HG02852 (cell line): Measurements from ENCODE around the gene C3orf52.

Experiments
- ATAC-seq: cut with Tn5 transposase; IDR thresholded peaks from one replicate; pipeline ENCODE4 v1.9.1; 2021; ENCODE audit warnings: mild to moderate bottlenecking, moderate library complexity; ENCODE audit not compliant: unreplicated experiment

C3orf52 gene

DNA sequence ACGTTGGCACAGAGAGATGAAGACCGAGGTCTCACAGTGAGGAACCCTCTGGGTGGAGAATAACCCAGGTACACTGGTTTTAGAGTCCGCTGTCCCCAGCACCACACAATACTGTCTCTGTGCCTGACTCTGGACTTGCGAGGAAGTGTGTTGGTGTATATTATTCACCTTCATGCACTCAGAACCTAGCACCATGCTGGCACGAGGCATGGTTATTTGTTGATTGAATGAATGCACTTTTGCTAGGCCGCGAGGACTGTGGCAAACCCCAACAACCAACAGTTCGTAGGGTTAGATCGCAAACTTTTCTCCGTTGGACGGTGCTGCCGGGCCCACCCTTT lies 484 bp upstream of the C3orf52 start:
- no peak for ATAC-seq

DNA sequence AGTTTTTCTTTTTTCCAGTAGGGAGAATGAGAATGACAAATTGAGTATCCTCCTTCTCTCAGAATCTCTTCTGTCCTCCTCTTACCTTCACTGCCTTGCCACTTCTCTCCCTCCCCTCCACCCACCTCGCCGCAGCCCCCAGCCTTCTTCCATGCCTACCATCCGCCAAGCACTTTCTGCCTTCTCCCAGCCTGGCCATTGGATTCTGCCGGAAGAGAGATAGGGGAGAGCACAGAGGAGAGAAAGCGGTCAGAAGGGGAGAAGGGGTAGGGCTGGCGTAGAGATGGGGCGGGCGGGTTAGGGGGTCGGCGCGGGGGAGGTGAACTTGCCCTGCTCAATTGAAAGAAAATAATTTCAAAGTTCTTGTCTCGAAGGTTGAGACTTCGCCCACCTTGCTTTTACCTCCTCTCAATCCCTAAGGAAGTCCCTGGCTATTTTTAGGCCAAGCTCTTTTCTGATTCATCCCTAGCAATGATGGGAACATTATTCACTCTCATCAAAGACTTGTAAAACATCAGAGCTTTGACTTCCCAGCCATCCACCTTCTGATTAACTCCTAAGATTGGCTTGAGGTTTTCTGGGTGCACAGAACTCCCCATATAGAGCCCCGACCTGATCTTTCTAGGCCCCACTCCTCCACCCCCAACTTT lies 811 bp downstream of the C3orf52 start:
- ATAC-seq, result no peak

DNA sequence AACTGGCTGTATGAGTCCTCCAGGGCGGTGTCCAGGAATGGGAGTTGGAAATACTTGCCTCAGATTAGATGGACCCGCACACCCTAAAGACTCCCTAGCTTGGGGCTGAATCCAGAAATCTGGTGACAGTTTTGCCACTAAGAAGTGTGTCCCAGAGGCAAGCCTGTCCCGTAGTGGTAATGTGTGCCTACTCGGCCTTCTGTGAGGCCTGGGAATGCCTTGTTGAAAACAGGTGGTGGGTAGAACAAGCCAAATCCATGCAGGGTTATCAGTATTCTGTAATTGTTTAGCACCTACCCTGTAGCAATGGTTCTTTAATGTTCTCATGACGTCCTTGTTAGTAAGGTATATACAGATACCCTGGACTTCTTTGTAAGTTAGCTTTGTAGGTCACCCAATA lies 1.6 kb downstream of the C3orf52 start:
- no peak for ATAC-seq

DNA sequence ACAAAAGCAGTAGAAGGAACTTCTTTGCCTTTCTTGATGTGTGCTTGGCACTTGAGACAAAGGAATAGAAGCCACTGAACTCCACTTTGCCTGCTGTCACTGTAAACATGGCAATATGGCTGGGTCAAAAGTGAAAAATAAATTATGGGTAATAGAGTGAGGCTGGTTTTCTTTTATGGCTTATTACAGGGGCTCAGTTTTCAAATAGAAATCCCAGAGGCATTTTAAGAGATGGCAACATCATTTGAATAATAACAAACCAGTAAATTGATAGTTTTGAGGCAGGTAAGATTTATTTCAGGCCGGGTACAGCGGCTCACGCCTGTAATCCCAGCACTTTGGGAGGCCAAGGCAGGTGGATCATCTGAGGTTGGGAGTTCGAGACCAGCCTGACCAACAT lies 2.8 kb downstream of the C3orf52 start:
- ATAC-seq, result no peak

DNA sequence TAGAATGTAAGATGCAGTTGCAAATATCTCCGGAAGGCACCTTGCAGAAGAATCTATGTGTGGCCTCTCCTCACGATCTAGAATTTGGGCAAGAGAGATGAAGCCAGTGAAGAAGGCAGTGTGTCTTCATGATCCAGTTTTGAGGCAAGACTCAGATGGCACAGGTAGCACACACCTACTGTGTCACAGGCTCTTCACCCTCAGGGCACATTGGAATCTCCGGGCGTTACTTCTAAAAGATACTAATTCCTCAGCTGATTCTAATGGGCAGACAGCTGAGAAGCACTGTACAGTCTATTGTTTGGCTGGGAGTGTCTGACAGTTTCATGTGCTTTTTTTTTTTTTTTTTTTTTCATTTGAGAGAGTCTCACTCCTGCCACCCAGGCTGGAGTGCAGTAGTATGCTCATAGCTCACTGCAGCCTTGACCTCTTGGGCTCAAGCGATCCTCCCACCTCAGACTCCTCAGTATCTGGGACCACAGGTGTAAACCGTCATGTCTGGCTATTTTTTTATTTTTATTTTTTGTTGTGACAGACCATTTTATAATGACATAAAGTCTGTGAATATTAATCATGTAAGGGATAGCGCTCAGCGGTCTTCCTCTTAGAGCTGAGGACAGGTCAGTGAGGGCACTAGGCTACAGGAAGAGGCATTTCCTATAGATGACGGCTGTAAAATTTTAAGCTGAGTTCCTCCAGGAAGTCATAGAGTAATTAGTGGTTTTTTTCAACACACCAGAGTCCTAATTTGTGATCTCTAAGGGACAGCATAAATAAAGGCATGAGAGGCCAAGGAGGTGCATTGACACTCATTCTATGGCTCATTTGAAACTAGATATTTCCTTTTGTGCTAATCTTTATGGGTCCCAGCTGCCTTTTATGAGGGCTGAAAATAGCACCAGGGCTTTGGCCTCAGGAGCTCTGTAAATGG lies 4.0 kb downstream of the C3orf52 start:
- ATAC-seq, result no peak

DNA sequence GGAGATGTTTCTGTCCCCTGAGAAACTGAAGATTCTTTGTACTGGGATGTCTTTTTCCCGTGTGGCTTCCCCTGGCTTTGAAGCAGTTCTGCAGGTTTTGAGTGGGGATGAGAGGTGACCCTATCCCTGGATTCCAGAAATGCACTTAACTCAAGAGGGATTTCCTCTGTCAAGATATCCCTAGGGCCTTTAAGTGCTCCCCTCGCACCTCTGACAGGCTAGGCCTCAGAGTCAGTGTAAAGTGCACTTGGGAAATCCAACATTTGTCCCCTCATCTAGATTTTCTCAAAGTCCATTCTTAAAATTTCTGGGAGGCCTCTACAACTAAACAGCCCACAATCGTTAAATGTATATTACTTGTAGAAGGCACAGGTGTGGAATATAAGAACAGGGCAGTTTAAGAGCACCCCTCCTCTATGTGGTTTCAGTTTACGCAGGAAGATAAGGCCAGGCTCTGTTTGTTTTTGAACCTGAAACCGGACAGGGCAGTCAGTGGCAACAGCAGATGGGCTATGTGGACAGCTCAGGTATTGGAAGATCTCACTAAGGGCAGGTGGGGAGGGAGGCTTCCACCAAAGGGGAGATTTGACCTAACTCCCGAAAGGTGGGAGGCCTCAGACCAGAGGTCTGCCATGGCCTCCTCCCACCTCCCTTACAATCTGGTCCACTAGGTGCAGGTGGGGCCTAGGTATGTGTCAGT lies 4.8 kb downstream of the C3orf52 start:
- no peak for ATAC-seq

DNA sequence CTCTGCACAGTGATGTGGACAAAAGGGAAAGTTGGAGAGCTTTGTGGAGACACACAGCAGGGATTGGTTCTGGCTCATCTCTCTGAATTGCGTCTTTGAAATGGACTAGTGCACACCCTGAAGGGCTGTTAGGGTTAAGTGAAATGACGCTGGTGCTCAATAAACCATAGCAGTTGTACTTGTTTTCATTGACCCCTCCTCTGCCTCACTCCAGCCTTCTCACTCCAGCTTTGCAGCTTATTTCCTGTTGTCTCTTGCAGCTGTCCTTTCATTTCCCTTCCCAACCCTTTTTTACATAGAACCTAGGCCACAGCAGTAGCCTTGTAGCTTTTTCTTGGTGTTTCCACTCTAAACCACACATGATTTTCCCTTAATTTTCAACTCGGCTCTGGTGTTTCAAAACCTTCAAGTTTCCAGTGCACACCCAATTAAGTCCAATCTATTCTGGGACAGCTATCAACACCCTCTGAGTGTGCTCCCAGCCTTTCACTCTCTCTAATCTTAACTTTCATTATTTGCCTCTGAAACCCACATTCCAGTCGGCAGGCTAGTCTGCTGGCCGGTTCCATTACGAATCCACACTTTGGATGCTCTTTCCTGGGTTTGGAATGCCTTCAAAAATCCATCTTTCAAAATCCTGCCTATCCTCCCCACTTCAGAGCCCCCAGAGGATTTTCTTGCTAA lies 6.4 kb downstream of the C3orf52 start:
- ATAC-seq, result no peak

DNA sequence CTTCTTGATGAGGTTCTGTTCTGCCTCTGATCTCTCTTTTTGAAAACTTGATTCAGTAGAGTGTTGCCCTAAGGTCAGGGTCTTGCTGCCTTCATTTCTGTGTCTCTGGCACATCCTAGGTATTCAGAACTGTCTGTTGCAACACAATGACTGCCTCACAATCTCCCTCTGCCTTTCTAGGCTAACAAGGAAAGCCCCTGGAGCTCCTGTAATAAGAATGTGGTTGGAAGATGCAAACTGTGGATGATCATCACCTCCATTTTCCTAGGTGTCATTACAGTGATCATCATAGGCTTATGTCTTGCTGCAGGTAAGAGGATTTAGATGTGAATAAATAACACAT lies 7.0 kb downstream of the C3orf52 start:
- no peak for ATAC-seq

DNA sequence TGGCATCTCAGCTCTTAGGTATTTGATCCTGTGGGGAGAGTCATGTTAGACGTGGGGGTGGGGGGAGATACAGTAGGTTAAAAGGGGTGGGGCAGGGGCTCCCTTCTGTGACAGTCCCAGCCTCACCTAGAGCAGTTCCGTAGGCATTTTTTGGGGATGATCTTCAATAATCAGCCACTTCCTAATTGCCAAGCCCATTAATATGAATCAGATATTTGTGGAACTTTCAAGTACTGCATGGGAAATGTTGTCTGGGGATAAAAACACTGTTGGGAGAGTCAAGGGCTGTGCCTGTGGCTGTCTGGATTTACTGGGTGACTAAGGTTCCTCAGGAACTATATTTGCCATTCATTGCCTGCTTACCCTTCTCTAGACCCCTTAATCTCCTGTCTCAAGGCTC lies 9.5 kb downstream of the C3orf52 start:
- no peak for ATAC-seq

DNA sequence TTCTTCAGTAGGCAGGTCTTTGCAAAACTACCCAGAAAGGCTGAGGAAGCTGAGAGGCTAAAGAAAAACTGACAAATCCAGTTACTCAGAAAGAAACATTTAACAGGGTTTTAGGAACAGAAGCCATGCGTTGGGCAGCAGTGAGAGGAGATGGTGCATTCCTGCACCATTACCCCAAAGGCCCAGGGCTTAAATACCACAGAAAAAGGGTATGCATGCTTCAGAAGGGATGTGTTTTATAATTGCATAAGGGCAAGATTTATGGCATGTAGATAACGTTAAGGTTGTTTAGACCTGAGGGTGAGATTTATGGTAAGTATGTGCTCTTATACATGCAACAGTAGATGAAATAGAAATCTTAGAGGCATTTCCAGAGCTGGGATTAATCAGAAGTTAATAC lies 10.0 kb downstream of the C3orf52 start:
- ATAC-seq, result no peak

DNA sequence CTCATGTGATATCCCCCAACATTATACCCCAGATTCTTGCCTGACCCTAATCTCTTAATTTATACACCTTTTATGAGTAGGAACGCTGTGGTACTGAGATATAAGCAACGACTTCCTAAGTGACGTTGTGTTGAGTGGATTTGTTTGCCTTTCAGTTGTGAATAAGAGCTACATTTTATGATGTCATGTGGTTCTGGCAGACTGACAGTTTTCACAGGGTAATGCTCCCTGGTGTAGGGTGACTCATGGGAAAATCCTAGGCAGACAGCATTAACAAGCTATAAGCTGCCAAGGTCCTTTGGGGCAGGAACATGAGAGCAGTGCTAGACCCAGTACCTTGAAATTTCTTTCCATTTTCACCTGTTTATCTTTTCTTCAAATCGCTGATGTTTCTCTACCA lies 11.2 kb downstream of the C3orf52 start:
- ATAC-seq, result no peak

DNA sequence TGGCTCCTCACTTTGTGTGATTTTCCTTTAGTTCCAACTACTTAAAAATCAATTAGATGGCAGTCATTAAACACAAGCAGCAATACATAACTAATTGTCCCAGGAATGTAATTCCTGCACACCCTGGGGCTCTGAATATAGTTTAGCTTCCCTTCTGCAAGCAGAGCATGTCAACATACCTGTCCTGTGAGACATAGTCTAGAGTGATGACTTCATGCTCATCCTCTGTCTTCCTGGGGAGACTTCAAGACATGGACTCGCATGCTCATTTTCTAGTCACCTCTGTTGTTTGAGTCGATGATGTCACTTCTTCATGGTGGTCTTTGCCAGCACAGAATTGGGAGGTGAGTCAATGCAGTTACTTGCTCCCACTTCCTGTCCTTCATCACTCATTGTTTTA lies 15.7 kb downstream of the C3orf52 start:
- no peak for ATAC-seq

DNA sequence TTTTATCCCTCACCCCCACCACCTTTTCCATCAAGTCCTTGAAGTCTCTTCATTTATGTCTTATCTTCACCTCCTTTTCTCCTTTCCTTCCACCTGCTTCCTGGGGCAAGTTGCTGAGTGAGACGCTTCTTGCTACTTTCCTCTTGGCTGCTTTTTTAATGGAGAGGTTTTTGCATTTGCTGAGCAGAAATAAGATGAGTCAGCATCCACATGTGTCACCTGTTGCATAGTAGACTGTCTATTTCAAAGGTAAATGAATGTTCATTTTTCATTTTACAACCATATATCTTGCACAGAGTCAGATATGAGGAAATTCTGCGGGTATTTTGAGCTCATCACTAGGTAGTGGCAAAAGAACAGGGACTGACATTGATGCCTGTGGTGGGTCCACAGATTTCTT lies 18.6 kb downstream of the C3orf52 start:
- ATAC-seq, result no peak

DNA sequence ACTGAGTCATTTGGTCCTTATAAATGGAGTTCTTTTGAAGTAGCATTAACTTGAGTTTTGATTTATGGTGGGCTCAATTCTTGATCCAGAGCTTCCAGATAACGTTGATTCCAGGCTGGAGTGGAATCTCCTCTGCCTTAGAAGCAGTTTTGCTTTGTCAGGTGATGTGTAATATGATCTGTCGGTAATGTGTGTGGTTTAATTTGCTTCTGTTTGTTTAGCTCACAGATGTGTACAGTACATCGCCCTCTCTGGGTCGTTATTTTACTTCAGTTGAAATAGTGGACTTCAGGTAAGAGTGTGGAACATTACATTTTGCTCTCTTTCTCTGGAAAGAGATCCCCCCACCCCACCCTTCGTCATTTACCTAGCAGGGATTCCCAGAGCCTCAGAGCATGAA lies 23.1 kb downstream of the C3orf52 start:
- ATAC-seq, result no peak

DNA sequence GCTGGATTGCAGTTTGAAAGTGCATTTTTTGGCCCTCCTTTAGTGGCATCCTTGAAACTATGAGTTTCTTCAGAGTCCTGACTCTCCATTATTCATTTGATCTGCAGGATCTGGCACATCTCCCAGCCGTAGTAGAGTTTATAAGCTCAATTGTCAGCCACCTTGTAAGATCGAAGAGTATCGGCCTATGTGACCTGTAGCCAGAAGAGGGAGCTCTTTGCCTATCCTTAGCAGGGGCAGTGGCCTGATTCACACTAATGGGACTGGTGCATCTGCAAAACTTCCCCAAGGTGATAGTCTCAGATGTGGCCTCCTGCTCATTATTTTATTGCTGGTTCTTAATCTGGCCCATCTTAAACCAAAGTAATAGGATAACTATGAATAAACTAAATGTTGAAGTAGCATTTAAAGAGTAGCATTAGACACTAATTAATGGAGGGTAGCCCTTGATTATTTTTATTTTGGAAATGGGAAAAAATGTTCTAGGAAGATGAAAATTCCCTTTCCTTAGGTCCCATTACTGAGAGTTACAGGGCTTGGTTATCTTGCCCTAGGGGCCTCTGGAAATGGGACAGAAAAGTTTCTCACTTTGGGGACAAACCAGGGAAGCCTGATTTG lies 25.7 kb downstream of the C3orf52 start:
- peak; percentile 58 for ATAC-seq

DNA sequence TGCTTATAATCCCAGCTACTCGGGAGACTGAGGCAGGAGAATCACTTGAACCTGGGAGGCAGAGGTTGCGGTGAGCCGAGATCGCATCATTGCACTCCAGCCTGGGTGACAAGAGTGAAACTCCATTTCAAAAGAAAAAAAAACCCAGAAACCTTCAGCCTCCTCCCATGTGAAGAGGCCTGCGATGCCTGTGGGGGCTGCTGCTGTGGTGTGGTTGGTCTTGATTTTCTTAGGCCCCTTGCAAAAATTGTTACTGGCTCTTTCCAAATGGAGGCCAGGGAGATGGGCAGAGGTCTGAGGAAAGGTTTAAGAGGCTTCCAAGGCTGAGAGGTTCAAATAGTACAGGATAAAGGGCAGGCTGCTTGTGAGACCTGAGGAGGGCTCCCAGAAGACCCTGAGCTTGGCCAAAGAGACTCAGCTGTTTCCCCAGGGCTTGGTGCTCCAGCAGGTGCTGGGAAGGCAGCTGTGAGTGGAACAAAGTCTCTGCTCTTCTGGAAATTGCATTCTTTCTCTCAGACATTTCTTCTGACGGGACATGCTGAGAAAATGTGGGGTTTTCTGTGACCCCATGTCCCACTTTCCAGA lies 28.5 kb downstream of the C3orf52 start:
- ATAC-seq, result peak; percentile 33

DNA sequence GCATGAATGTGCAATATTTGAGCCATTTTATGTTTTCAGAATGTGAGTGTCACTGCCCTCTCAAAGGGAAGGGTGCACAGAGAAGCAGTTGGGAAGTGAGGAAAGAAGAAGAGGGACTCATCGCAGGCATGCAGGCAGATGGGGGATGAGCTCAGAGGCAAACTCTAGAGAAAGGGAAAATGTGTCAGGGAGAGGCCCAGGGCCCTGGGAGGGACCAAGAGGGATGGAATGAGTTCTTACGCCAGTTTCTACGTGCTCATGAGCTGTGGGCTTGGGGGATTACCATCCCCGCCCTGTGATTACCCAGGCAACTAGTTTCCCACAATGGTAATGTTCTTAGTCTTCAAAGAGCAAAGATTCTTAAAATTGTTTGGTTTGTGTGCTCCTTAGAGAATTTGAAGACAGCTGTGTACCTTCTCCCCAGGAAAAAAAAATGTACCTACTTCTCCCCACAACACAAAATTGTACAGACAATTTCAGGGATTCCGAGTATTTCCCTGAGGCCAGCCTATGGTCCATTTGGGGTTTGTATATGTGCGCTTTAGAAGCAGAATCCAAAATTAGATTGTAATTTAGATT lies 29.1 kb downstream of the C3orf52 start:
- peak; percentile 43 for ATAC-seq

DNA sequence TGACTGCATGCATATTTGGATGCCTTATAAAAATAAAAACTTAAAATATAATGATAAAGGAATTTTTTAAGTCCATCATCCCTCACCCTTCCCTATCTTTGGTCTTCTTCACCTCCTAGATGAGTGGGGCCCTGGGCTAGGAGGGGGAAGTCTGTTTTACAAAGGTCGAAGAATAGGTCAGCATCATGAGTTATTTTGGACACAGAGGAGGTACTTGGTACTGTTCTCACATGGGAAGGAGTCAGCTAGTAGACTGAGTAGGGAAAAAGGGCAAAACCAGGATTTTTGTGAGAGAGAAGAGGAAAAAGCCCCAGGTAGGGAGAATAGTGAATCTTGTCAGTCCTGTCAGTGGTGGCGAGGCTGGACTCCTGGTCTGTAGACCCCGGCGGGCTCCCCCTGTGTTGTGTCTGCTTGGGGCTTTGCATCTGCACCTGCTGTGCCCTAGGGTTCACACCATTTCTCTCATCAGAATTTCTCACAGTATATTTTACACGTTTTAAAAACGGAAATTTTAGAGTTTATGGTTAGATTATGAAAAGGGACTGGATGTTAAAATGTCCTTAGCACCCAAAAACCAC lies 29.7 kb downstream of the C3orf52 start:
- no peak for ATAC-seq

DNA sequence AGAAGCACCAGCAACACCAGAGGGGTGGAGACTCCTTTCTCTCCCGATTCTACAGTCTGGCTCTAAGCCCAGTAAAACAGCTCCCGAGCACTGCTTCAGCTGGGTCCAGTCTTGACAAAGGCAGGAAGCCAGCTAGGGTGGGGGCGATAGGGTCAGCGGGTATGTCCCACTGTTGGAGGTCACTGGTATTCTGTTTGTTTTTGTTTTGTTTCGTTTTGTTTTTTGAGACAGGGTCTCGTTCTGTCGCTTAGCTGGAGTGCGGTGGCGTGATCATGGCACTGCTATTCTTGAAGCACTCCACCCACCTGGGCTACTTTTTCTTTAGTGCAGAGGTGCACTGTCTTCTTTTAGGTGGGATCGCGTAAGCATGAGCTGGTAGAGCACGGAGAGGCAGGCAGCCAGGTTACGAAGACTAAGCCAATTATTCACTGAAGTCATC lies 30.6 kb downstream of the C3orf52 start:
- ATAC-seq, result no peak

DNA sequence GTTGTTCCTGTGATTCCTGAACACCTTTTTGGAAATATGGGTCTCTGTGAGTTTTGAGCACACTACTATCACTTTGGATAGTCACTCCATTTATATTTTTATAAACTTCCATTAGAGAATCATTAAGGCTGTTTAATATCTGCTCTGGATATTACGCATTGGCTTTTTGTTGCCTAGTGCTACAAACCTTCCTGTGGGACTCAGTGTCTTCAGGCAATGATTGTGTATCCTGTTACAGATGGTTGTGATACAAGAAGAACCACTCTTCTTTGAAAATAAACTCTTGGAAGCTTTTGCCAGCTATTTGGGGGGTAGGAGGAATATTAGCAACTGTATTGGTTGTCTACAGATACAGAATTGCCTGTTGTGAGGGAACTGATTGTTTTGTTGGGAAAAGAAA lies 31.2 kb downstream of the C3orf52 start:
- ATAC-seq, result no peak
